Neuronal stem cell (in vitro differentiated cells): ENCODE data around the gene HNRNPUL2.

Experiments
- DNase-seq: peaks from one replicate; pipeline ENCODE4 v3.0.0-alpha.2; 2013; ENCODE audit warnings: low spot score
- H2AFZ ChIP-seq: one replicate; pipeline ENCODE4 v1.6.1; 2013; ENCODE audit warnings: mild to moderate bottlenecking, low read length, inconsistent platforms
- H2AK5ac ChIP-seq: 2 replicates; pipeline ENCODE4 v1.6.1; 2013; ENCODE audit warnings: low read depth, mild to moderate bottlenecking, inconsistent platforms, low read length, moderate library complexity, mixed read lengths
- H2BK120ac ChIP-seq: 2 replicates; pipeline ENCODE4 v1.6.1; 2013; ENCODE audit warnings: low read depth, mild to moderate bottlenecking, inconsistent platforms, low read length, moderate library complexity, mixed read lengths
- H2BK12ac ChIP-seq: one replicate; pipeline ENCODE4 v1.6.1; 2013; ENCODE audit warnings: low read length, inconsistent platforms
- H2BK15ac ChIP-seq: 2 replicates; pipeline ENCODE4 v1.6.1; 2013; ENCODE audit warnings: mild to moderate bottlenecking, low read length, inconsistent platforms, mixed read lengths
- H2BK5ac ChIP-seq: one replicate; pipeline ENCODE4 v1.6.1; 2013; ENCODE audit warnings: inconsistent platforms, mild to moderate bottlenecking, low read length, moderate library complexity
- H3K14ac ChIP-seq: one replicate; pipeline ENCODE4 v1.6.1; 2013; ENCODE audit warnings: low read length, inconsistent platforms
- H3K18ac ChIP-seq: 2 replicates; pipeline ENCODE4 v1.6.1; 2013; ENCODE audit warnings: low read length, inconsistent platforms
- H3K23ac ChIP-seq: 2 replicates; pipeline ENCODE4 v1.6.1; 2013; ENCODE audit warnings: low read depth, mild to moderate bottlenecking, mixed read lengths, low read length, inconsistent platforms; ENCODE audit not compliant: poor library complexity
- H3K27ac ChIP-seq: replicated peaks from 3 replicates; pipeline ENCODE4 v1.5.1; 2013; ENCODE audit warnings: low read length, inconsistent platforms
- H3K27me3 ChIP-seq, 3 experiments: 2 replicates each; pipeline ENCODE4 v1.6.1; 2013; ENCODE audit warnings: low read length in 3 of 3, mild to moderate bottlenecking in 2 of 3, inconsistent platforms in 1 of 3, low read depth in 1 of 3, mixed read lengths in 1 of 3, moderate library complexity in 1 of 3; ENCODE audit not compliant: control insufficient read depth in 3 of 3, insufficient read depth in 3 of 3
- H3K36me3 ChIP-seq, 2 donors: replicated peaks in 1 of 2; 2 replicates each; pipeline ENCODE4 v1.6.1; 2013; ENCODE audit warnings: low read length in 2 of 2; ENCODE audit not compliant: control insufficient read depth in 2 of 2, insufficient read depth in 2 of 2
- H3K4ac ChIP-seq: 2 replicates; pipeline ENCODE4 v1.6.1; 2013; ENCODE audit warnings: inconsistent platforms, mild to moderate bottlenecking, low read length, moderate library complexity
- H3K4me1 ChIP-seq, 2 donors: 1 replicate in 1 of 2; 2 replicates in 1 of 2; pipeline ENCODE4 v1.6.1; 2013; ENCODE audit warnings: low read length in 2 of 2, low read depth in 1 of 2; ENCODE audit not compliant: control insufficient read depth in 2 of 2, insufficient read depth in 1 of 2
- H3K4me2 ChIP-seq: one replicate; pipeline ENCODE4 v1.6.1; 2013; ENCODE audit warnings: mild to moderate bottlenecking, low read length, inconsistent platforms; ENCODE audit not compliant: insufficient read depth, poor library complexity, severe bottlenecking
- H3K4me3 ChIP-seq, 2 donors: 2 replicates each; pipeline ENCODE4 v1.5.1; 2013; ENCODE audit warnings: low read length in 2 of 2, mild to moderate bottlenecking in 2 of 2, inconsistent platforms in 1 of 2, moderate library complexity in 1 of 2
- H3K79me1 ChIP-seq: one replicate; pipeline ENCODE4 v1.6.1; 2013; ENCODE audit warnings: low read depth, mild to moderate bottlenecking, inconsistent platforms, low read length, moderate library complexity
- H3K9ac ChIP-seq: one replicate; pipeline ENCODE4 v1.6.1; 2013; ENCODE audit warnings: mild to moderate bottlenecking, low read depth, low read length, inconsistent platforms; ENCODE audit not compliant: poor library complexity
- H3K9me3 ChIP-seq, 2 donors: replicated peaks in 1 of 2; 2 replicates each; pipeline versions ENCODE3 to v1.6.1; 2013; ENCODE audit warnings: low read length in 2 of 2, mild to moderate bottlenecking in 2 of 2, inconsistent platforms in 1 of 2, low read depth in 1 of 2, mixed read lengths in 1 of 2, moderate library complexity in 1 of 2; ENCODE audit not compliant: control insufficient read depth in 2 of 2, insufficient read depth in 1 of 2
- H4K8ac ChIP-seq: one replicate; pipeline ENCODE4 v1.6.1; 2013; ENCODE audit warnings: low read depth, mild to moderate bottlenecking, inconsistent platforms, low read length, moderate library complexity
- H4K91ac ChIP-seq: one replicate; pipeline ENCODE4 v1.6.1; 2013; ENCODE audit warnings: low read length, low read depth, mild to moderate bottlenecking, inconsistent platforms; ENCODE audit not compliant: poor library complexity
- WGBS, 2 donors: extraction: QIAGEN DNeasy Blood & Tissue Kit; methylation state at CpG; one replicate each; pipeline ENCODE4 v1.1.7; 2013; ENCODE audit warnings: missing lambda C conversion rate in 2 of 2, mixed read lengths in 1 of 2; ENCODE audit not compliant: insufficient read length in 2 of 2, insufficient replicate concordance in 1 of 2; ENCODE audit errors: extremely low coverage in 2 of 2; 5-methylcytosine and 5-hydroxymethylcytosine counted together

Gene HNRNPUL2

GRCh38 chr11:62665599-62666258, 61.5 kb downstream of the HNRNPUL2 start:
- H4K91ac ChIP-seq: no peak overlapping the region
- peak; percentile 43 for DNase-seq
- WGBS, 2 donors: no CpG with 5 or more reads among the region's 39 CpGs

DNA sequence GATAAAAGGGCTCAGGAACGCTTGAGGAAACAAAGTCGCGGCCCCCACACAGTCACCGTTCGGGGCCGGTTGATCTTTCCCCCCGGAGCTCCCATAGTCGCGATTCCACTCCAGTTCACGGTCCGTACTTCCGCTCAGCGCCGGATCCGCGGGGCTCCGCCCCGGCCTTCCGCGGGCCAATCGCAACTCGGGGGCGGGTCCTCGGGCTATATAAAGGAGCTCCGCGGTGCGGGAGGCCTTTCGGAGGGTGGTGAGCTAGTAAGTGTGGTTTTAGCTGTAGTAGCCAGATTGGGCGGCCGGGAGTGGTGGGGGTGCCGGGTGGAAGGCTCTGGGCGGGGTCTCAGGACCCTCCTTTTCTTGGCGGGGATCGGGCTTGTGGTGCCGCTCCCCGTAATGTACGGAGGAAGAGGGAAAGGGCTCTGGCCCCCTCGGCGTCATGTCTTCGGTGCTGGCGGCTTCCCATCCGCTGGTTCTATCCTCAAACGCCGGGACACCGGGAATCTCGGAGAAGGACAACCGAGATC, 62.1 kb downstream of the HNRNPUL2 start, which contains the start of the genes C11orf98 and CSKMT:
Gene C11orf98 (minus strand): TSS at position 136 of the 524 bp plus-strand sequence. CDS start 41 bp downstream, at position 95.
Gene CSKMT (plus strand): TSS at position 238 of the 524 bp plus-strand sequence. CDS start 568 bp downstream, outside the sequence.
- Histone ChIP-seq H2BK5ac (peak within 1 kb of the TSS; percentile 63), H3K27ac (peak within 1 kb of the TSS; percentile 94)
- no CpG with 5 or more reads among the region's 47 CpGs for WGBS, 2 donors

More at GRCh38 chr11:62665599-62666258, 61.5 kb downstream of the HNRNPUL2 start:
- Histone ChIP-seq H2AFZ (peak overlapping the region; percentile 95), H3K23ac (peak overlapping the region; percentile 96), H4K8ac (no peak overlapping the region), H2BK12ac (no peak overlapping the region), H2BK5ac (peak overlapping the region; percentile 44), H3K4me2 (peak overlapping the region; percentile 93), H3K9me3 (no peaks in the 10 kb centered on the region), H3K36me3 (peaks cover 16 to 46% of the 10 kb centered on the region in 2 donors), H3K27me3 (no peaks in the 10 kb centered on the region), H3K79me1 (peaks cover 11% of the 10 kb centered on the region), H3K14ac (peak overlapping the region; percentile 47), H2BK120ac (no peak overlapping the region), H2AK5ac (peak overlapping the region; percentile 90), H3K4me3 (peak overlapping the region; percentile 84 to 98), H3K18ac (peak overlapping the region; percentile 92), H3K27ac (peak overlapping the region; percentile 41), H3K4ac (no peak overlapping the region), H2BK15ac (no peak overlapping the region), H3K4me1 (peaks cover 4 to 12% of the 10 kb centered on the region in 2 donors), H3K9ac (peak overlapping the region; percentile 95)

DNA sequence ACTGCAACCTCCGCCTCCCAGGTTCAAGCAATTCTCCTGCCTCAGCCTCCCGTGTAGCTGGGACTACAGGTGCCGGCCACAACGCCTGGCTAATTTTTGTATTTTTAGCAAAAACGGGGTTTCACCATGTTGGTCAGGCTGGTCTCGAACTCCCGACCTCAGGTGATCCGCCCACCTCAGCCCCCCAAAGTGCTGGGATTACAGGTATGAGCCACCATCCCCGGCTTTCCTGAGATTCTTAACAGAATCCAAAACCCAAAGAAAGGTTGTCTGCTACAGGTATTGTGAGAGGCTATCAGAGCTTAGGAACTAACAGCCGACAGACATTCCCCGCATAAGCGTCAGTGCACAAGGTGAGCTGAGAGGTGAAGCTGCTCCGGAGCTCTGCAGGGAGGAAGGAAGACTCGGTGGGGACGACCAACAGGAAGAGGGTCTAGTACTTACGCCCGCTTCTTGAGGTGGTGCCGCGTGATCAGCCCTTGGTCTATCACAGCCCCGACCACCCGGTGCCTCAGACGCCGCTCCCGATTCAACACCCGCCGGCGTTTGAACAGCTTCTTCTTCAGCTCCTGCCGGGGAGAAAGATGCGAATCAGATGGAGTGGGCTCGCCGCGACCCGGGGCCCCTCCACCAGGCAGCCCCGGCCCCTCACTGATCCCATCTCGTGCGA, 62.7 kb downstream of the HNRNPUL2 start:
- Histone ChIP-seq H3K9ac (peak overlapping the region; percentile 66), H4K91ac (no peak overlapping the region), H3K27ac (peak overlapping the region; percentile 94), H3K4me3 (peak overlapping the region; percentile 93 to 98), H3K27me3 (no peaks in the 10 kb centered on the region), H3K9me3 (no peaks in the 10 kb centered on the region), H3K4me1 (peaks cover 4 to 10% of the 10 kb centered on the region in 2 donors), H3K4me2 (peak overlapping the region; percentile 69), H2BK15ac (no peak overlapping the region), H2AK5ac (no peak overlapping the region), H3K18ac (peak overlapping the region; percentile 96), H3K14ac (peak overlapping the region; percentile 1), H3K4ac (no peak overlapping the region), H2AFZ (peak overlapping the region; percentile 95), H3K36me3 (peaks cover 16 to 51% of the 10 kb centered on the region in 2 donors), H3K23ac (peak overlapping the region; percentile 96), H2BK5ac (peak overlapping the region; percentile 63), H2BK120ac (no peak overlapping the region), H4K8ac (no peak overlapping the region), H2BK12ac (no peak overlapping the region), H3K79me1 (peaks cover 11% of the 10 kb centered on the region)
- no CpG with 5 or more reads among the region's 36 CpGs for WGBS, 2 donors
- DNase-seq: no peak

More for the DNA sequence above, 62.1 kb downstream of the HNRNPUL2 start, which contains the start of the genes C11orf98 and CSKMT:
- peak; percentile 93 for DNase-seq
- Histone ChIP-seq H3K9ac (peak within 1 kb of the TSS; percentile 95), H3K23ac (peak within 1 kb of the TSS; percentile 96), H3K79me1 (peaks cover 11% of the 10 kb centered on the region), H2BK15ac (no peak within 1 kb of the TSS), H3K27me3 (no peaks in the 10 kb centered on the region), H3K18ac (peak within 1 kb of the TSS; percentile 96), H2BK120ac (no peak within 1 kb of the TSS), H4K8ac (no peak within 1 kb of the TSS), H3K4ac (no peak within 1 kb of the TSS), H2AFZ (peak within 1 kb of the TSS; percentile 95), H3K4me3 (peak within 1 kb of the TSS; percentile 93 to 98), H3K36me3 (peaks cover 16 to 51% of the 10 kb centered on the region in 2 donors), H3K9me3 (no peaks in the 10 kb centered on the region), H2BK12ac (no peak within 1 kb of the TSS), H4K91ac (no peak within 1 kb of the TSS), H3K14ac (peak within 1 kb of the TSS; percentile 47), H3K4me2 (peak within 1 kb of the TSS; percentile 93), H3K4me1 (peaks cover 4 to 12% of the 10 kb centered on the region in 2 donors), H2AK5ac (peak within 1 kb of the TSS; percentile 90)
